Prostate gland (tissue), 2 donors: ENCODE measurements around the gene HOATZ.

Source experiments
- POLR2A ChIP-seq: fragments of 450-650 bp; IDR thresholded peaks from one replicate; pipeline ENCODE4 v1.6.1; 2016; ENCODE audit warnings: antibody characterized with exemption, mild to moderate bottlenecking
- POLR2AphosphoS5 ChIP-seq: sonication (generic); formaldehyde crosslinking; IDR thresholded peaks from one replicate; pipeline ENCODE4 v1.6.1; 2017; ENCODE audit warnings: antibody characterized with exemption
- TF ChIP-seq, protein P1 (sequence below), 4 experiments: fragments of 200-600 bp in 2 of 4; fragments of 450-650 bp in 2 of 4; sonication (generic) in 2 of 4; IDR thresholded peaks; 1 replicate in 3 of 4; 2 replicates in 1 of 4; pipeline ENCODE4 v1.5.1; 2016 to 2019; ENCODE audit warnings: antibody characterized with exemption in 4 of 4, mild to moderate bottlenecking in 2 of 4, moderate library complexity in 2 of 4

DNA sequence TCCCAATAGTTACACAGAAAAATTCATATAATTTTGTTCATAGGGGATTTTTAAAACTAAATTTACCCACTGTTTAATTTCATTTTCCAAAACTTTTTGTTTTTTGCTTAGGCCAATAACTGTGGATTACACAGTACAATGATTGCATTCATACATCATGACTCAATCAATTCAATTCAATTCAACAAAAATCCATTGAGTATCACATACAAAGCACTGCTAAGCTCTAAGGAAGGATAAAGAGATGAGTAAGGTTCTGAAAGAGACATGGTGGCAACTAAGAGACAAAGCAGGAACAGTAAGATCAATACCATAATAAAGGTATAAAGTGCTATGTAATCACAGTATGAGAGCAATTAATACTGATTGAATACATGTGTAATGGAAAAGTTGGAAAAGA, 16.6 kb downstream of the HOATZ start:
- TF ChIP-seq, protein P1, sequence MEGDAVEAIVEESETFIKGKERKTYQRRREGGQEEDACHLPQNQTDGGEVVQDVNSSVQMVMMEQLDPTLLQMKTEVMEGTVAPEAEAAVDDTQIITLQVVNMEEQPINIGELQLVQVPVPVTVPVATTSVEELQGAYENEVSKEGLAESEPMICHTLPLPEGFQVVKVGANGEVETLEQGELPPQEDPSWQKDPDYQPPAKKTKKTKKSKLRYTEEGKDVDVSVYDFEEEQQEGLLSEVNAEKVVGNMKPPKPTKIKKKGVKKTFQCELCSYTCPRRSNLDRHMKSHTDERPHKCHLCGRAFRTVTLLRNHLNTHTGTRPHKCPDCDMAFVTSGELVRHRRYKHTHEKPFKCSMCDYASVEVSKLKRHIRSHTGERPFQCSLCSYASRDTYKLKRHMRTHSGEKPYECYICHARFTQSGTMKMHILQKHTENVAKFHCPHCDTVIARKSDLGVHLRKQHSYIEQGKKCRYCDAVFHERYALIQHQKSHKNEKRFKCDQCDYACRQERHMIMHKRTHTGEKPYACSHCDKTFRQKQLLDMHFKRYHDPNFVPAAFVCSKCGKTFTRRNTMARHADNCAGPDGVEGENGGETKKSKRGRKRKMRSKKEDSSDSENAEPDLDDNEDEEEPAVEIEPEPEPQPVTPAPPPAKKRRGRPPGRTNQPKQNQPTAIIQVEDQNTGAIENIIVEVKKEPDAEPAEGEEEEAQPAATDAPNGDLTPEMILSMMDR (IDR thresholded peaks at IDR 0.05): no peak
- TF ChIP-seq POLR2A (no peak), POLR2AphosphoS5 (no peak)
